Neutrophil (primary cell): ENCODE data around the gene SPP1.

ENCODE experiments used
- H3K27ac ChIP-seq: fragments of 200-600 bp; sonication (generic); 2 replicates; pipeline ENCODE4 v1.5.1; 2016; ENCODE audit warnings: mild to moderate bottlenecking, moderate library complexity
- H3K27me3 ChIP-seq: fragments of 200-600 bp; sonication (generic); 2 replicates; pipeline ENCODE4 v1.6.0; 2016; ENCODE audit warnings: mild to moderate bottlenecking
- H3K36me3 ChIP-seq: fragments of 200-600 bp; sonication (generic); 2 replicates; pipeline ENCODE4 v1.5.1; 2017
- H3K4me1 ChIP-seq, 2 experiments: fragments of 200-600 bp in 1 of 2; sonication (generic) in 1 of 2; 1 replicate in 1 of 2; 2 replicates in 1 of 2; pipeline versions ENCODE4 v1.5.1 to v1.6.1; 2013 to 2016; ENCODE audit warnings: low read depth in 1 of 2, low read length in 1 of 2, mild to moderate bottlenecking in 1 of 2, moderate library complexity in 1 of 2; ENCODE audit not compliant: control insufficient read depth in 1 of 2, insufficient read depth in 1 of 2
- H3K4me3 ChIP-seq, 2 experiments: fragments of 200-600 bp in 1 of 2; sonication (generic) in 1 of 2; 1 replicate in 1 of 2; 2 replicates in 1 of 2; pipeline ENCODE4 v1.5.1; 2013 to 2016; ENCODE audit warnings: low read depth in 1 of 2, low read length in 1 of 2, mild to moderate bottlenecking in 1 of 2, moderate library complexity in 1 of 2
- H3K9me3 ChIP-seq: fragments of 200-600 bp; sonication (generic); 2 replicates; pipeline ENCODE4 v1.5.1; 2016
- CTCF ChIP-seq: fragments of 200-600 bp; sonication (generic); IDR thresholded peaks from 2 replicates; pipeline ENCODE4 v1.5.1; 2016; ENCODE audit warnings: antibody characterized with exemption

The SPP1 gene

GRCh38 chr4:87956501-87956900 is 19.0 kb upstream of the SPP1 start:
- H3K27ac ChIP-seq, result no peak overlapping the region

DNA sequence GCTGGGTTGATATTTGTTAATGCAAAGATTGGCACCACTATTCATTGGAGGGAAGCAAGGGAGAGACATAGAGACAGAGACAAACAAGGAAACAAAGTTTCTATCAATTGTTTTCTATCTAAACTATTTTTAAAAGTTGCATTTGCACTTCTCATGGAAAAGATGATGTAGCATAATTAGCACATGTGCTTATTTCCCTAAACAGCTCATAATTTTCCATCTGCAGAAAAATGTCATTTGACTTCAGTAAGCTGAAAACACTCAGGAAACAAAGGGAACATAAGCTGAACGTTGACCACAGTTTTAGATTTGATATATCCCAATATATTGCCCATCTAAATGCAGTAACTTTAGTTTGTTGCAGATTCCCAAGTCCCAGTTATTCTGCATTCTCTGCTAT is 18.5 kb upstream of the SPP1 start:
- no peaks in the 10 kb centered on the region for H3K36me3 ChIP-seq
- H3K9me3 ChIP-seq, result no peaks in the 10 kb centered on the region
- TF ChIP-seq CTCF, result no peak
- no peak overlapping the region for H3K27ac ChIP-seq
- no peaks in the 10 kb centered on the region for H3K4me1 ChIP-seq
- no peaks in the 10 kb centered on the region for H3K27me3 ChIP-seq
- no peak overlapping the region for H3K4me3 ChIP-seq

More at GRCh38 chr4:87956501-87956900, 19.0 kb upstream of the SPP1 start:
- no peaks in the 10 kb centered on the region for H3K9me3 ChIP-seq
- H3K36me3 ChIP-seq, result no peaks in the 10 kb centered on the region
- no peak overlapping the region for H3K4me3 ChIP-seq
- no peaks in the 10 kb centered on the region for H3K4me1 ChIP-seq
- TF ChIP-seq CTCF, result no peak
- no peaks in the 10 kb centered on the region for H3K27me3 ChIP-seq

DNA sequence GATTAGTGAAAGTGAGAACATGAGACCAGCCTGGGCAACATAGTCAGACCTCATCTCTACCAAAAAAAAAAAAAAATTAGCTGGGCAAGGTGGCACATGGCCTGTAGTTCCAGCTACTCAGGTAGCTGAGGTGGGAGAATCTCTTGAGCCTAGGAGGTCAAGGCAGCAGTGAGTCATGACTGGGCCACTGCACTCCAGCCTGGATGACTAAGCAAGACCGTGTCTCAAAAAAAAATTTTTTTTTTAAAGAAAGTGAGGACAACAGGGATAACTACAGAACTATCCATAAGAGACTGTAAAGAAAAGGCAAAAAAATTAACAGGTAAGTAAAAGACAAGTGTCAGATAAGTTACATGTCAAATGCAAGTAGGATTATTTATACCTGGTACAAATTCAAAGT is 13.5 kb upstream of the SPP1 start:
- Histone ChIP-seq H3K4me1 (no peaks in the 10 kb centered on the region), H3K27ac (no peak overlapping the region), H3K36me3 (no peaks in the 10 kb centered on the region), H3K27me3 (no peaks in the 10 kb centered on the region), H3K4me3 (no peak overlapping the region), H3K9me3 (no peaks in the 10 kb centered on the region)
- TF ChIP-seq CTCF, result no peak

DNA sequence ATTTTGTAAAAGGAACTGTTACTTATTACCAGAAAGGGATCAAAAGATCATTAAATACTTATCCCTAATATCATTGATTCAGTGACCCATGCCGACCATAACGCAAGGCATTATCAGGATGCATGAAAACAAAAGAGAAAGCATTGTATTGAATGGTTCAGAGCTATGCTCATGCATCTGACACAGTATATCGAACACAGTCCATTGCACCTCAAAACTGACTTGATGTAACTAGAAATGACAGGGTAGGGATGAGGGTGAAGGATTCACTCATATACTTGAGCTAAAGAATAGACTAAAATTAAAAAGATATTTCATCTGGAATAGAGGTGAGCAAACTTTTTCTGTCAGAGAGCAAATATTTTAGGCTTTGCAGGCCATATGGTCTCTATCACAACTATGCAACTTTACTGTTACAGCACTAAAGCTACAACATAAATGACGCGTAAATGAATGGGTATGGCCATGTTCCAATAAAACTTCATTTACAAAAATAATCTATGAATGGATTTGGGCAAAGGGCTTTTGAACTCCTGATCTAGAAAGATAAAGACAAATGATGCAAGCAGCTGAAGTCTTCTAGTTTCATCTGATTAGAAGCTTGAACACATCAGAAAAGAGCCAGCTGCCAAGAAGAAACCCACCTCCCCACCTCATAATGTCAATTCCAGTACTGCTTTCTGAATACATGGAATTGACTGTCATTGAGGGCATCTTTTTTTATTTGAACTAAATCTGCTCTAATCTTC is 12.9 kb upstream of the SPP1 start:
- no peak for TF ChIP-seq CTCF
- no peak overlapping the region for H3K27ac ChIP-seq
- H3K36me3 ChIP-seq, result no peaks in the 10 kb centered on the region
- H3K9me3 ChIP-seq, result no peaks in the 10 kb centered on the region
- H3K27me3 ChIP-seq, result no peaks in the 10 kb centered on the region
- H3K4me1 ChIP-seq, result no peaks in the 10 kb centered on the region
- H3K4me3 ChIP-seq, result no peak overlapping the region

- Histone ChIP-seq H3K4me3 (no peak overlapping the region), H3K27me3 (peaks cover 21% of the 10 kb centered on the region), H3K4me1 (no peaks in the 10 kb centered on the region), H3K36me3 (no peaks in the 10 kb centered on the region), H3K9me3 (no peaks in the 10 kb centered on the region), H3K27ac (no peak overlapping the region)
- no peak for TF ChIP-seq CTCF
Observed at GRCh38 chr4:87965501-87965975, 10.0 kb upstream of the SPP1 start.
